PC-3 (cell line): ENCODE measurements around the gene ARL5C. TPM values are rescaled to one million over a fixed set of nuclear protein-coding genes. Genes with fewer than 3 reads are reported as not detected.

ENCODE experiments used
- ATAC-seq: fragments of 200-7000 bp; cut with Tn5 transposase; 2 replicates; pipeline ENCODE4 v1.9.1; 2020; ENCODE audit warnings: mild to moderate bottlenecking, moderate library complexity
- BruUV-seq: library from RNA; stranded (reverse); fragments of 400-500 nt; replicated peaks from 2 replicates; lab custom pipeline; 2021; lab: Mats Ljungman, UMichigan
- CTCF ChIA-PET: fragments of 300-600 bp; sonication (Branson Sonifier 250); formaldehyde crosslinking; loops from one replicate; lab custom pipeline; 2022; ENCODE audit warnings: antibody characterized with exemption; lab: Charles Lee
- POLR2A ChIA-PET: fragments of 300-600 bp; sonication (Branson Sonifier 250); formaldehyde crosslinking; loops from one replicate; lab custom pipeline; 2022; ENCODE audit warnings: antibody characterized with exemption; ENCODE audit not compliant: unreplicated experiment; lab: Charles Lee
- DNase-seq: peaks from one replicate; pipeline ENCODE4 v3.0.0-alpha.2; 2015
- H2AFZ ChIP-seq: fragments of 300-600 bp; sonication (generic); 2 replicates; pipeline ENCODE4 v1.6.0; 2016; ENCODE audit warnings: antibody characterized with exemption, low read length
- H3F3A ChIP-seq: fragments of 300-600 bp; sonication (generic); one replicate; pipeline ENCODE4 v1.6.0; 2017; ENCODE audit warnings: antibody characterized with exemption, low read length, control low read depth, mild to moderate bottlenecking; ENCODE audit not compliant: unreplicated experiment
- H3K27ac ChIP-seq: fragments of 300-600 bp; sonication (generic); 2 replicates; pipeline ENCODE4 v1.5.1; 2016; ENCODE audit warnings: mild to moderate bottlenecking, low read length
- H3K27me3 ChIP-seq: fragments of 300-600 bp; sonication (generic); 2 replicates; pipeline ENCODE4 v1.6.1; 2016; ENCODE audit warnings: low read length, mixed read lengths
- H3K36me3 ChIP-seq: fragments of 300-600 bp; sonication (generic); 2 replicates; pipeline ENCODE4 v1.6.1; 2016; ENCODE audit warnings: low read depth, mixed run types, low read length, mixed read lengths
- H3K4me1 ChIP-seq: fragments of 300-600 bp; sonication (generic); 2 replicates; pipeline ENCODE4 v1.5.1; 2016; ENCODE audit warnings: low read length; ENCODE audit not compliant: insufficient read depth
- H3K4me2 ChIP-seq: fragments of 300-600 bp; sonication (generic); 2 replicates; pipeline ENCODE4 v1.6.0; 2016; ENCODE audit warnings: low read length
- H3K4me3 ChIP-seq: fragments of 300-600 bp; sonication (generic); 2 replicates; pipeline ENCODE4 v1.5.1; 2016; ENCODE audit warnings: mild to moderate bottlenecking, low read length, mixed read lengths
- H3K79me2 ChIP-seq: fragments of 300-600 bp; sonication (generic); 2 replicates; pipeline ENCODE4 v1.6.1; 2017; ENCODE audit warnings: low read length, mixed read lengths
- H3K9ac ChIP-seq: fragments of 300-600 bp; sonication (generic); 2 replicates; pipeline ENCODE4 v1.6.0; 2016; ENCODE audit warnings: mild to moderate bottlenecking, low read length
- H3K9me2 ChIP-seq: fragments of 300-600 bp; sonication (generic); replicated peaks from 2 replicates; pipeline ENCODE4 v1.6.1; 2016; ENCODE audit warnings: mixed run types, low read length, mixed read lengths
- H3K9me3 ChIP-seq: fragments of 300-600 bp; sonication (generic); 2 replicates; pipeline ENCODE4 v1.6.1; 2016; ENCODE audit warnings: low read length, mixed read lengths
- H4K20me1 ChIP-seq: fragments of 300-600 bp; sonication (generic); 2 replicates; pipeline ENCODE4 v1.6.1; 2016; ENCODE audit warnings: low read length, mixed read lengths
- CTCF ChIP-seq: fragments of 300-600 bp; sonication (generic); conservative IDR thresholded peaks from 2 replicates; pipeline ENCODE4 v1.5.1; 2017; ENCODE audit warnings: antibody characterized with exemption, low read depth, mild to moderate bottlenecking, low read length
- EZH2 ChIP-seq: fragments of 300-600 bp; sonication (generic); IDR thresholded peaks from one replicate; pipeline ENCODE4 v1.6.1; 2017; ENCODE audit warnings: antibody characterized with exemption, mild to moderate bottlenecking, low read length; ENCODE audit not compliant: unreplicated experiment
- EZH2phosphoT487 ChIP-seq: fragments of 300-600 bp; sonication (generic); IDR thresholded peaks from 2 replicates; pipeline ENCODE4 v1.6.1; 2018; ENCODE audit warnings: mild to moderate bottlenecking, antibody characterized with exemption, low read length, borderline replicate concordance
- intact Hi-C: fragments of 100-400 bp; cut with micrococcal nuclease; formaldehyde crosslinking; loops from 2 replicates; pipeline ENCODE4 v1.9.0; 2023
- total RNA-seq: library from RNA; depleted of rRNA; stranded (reverse); fragments of >200 nt; gene quantifications from 2 replicates; pipeline ENCODE4 v1.2.3, GENCODE V29; 2014

Gene ARL5C
- total RNA-seq, 1 experiment from 2014 or later = not detected

DNA sequence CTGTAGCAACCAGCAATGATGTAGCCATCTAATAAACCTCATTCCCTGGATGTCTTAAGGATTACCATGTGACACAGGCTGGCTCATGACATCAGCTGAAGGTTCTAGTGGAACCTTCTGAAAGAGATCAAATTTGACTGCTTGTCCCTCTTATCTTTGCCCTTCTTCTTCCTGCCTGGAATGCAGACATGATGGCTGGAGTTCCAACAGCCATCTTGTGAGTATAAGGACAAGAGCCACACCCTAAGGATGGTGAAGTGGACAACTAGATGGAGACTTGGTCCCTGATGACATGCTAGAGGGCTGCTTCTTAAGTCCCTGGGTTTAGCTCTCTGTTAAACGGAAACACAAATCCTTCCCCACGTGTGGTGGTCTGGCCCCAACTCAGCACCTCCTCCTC is 52.1 kb downstream of the ARL5C start:
- DNase-seq = no peak
- H3K4me3 ChIP-seq = no peak overlapping the region
- H3K4me2 ChIP-seq = no peak overlapping the region
- no peaks in the 10 kb centered on the region for H3F3A ChIP-seq
- no peaks in the 10 kb centered on the region for H4K20me1 ChIP-seq
- no peaks in the 10 kb centered on the region for H3K9me3 ChIP-seq
- no peak overlapping the region for H3K9ac ChIP-seq
- TF ChIP-seq EZH2 = no peak
- TF ChIP-seq EZH2phosphoT487 = no peak
- no peak for TF ChIP-seq CTCF
- no TSS peak for BruUV-seq
- no peaks in the 10 kb centered on the region for H3K27me3 ChIP-seq
- no peaks in the 10 kb centered on the region for H3K79me2 ChIP-seq
- intact Hi-C loops = no loop called here
- CTCF ChIA-PET = no interaction called here
- H3K9me2 ChIP-seq = no peaks in the 10 kb centered on the region
- no peak for ATAC-seq
- no peak overlapping the region for H2AFZ ChIP-seq
- H3K27ac ChIP-seq = no peak overlapping the region
- H3K4me1 ChIP-seq = no peaks in the 10 kb centered on the region
- POLR2A ChIA-PET = no interaction called here
- no peaks in the 10 kb centered on the region for H3K36me3 ChIP-seq

- Histone ChIP-seq H3K27me3 (no peaks in the 10 kb centered on the region), H3K9ac (no peak overlapping the region), H3F3A (no peaks in the 10 kb centered on the region), H3K27ac (no peak overlapping the region), H3K9me3 (no peaks in the 10 kb centered on the region), H3K4me1 (no peaks in the 10 kb centered on the region), H3K36me3 (no peaks in the 10 kb centered on the region), H4K20me1 (no peaks in the 10 kb centered on the region), H3K4me3 (no peak overlapping the region), H3K79me2 (no peaks in the 10 kb centered on the region), H2AFZ (no peak overlapping the region), H3K4me2 (no peak overlapping the region), H3K9me2 (no peaks in the 10 kb centered on the region)
- no peak for TF ChIP-seq CTCF
- no peak for TF ChIP-seq EZH2
- TF ChIP-seq EZH2phosphoT487 = no peak
- no TSS peak for BruUV-seq
- CTCF ChIA-PET = no interaction called here
- intact Hi-C loops = no loop called here
- no peak for DNase-seq
- POLR2A ChIA-PET = no interaction called here
- ATAC-seq = no peak
Measured at GRCh38 chr17:39110435-39111136, 55.4 kb downstream of the ARL5C start.
